Measurements from ENCODE around the gene AQP6. TPM values are rescaled to one million over a fixed set of nuclear protein-coding genes. Genes with fewer than 3 reads are reported as not detected.
A peak's percentile ranks its signal among the peaks of the same experiment; 100 is the strongest.

Gene AQP6
- total RNA-seq, 2 donors from 2014 or later = 0.20 TPM; not detected in 1

DNA sequence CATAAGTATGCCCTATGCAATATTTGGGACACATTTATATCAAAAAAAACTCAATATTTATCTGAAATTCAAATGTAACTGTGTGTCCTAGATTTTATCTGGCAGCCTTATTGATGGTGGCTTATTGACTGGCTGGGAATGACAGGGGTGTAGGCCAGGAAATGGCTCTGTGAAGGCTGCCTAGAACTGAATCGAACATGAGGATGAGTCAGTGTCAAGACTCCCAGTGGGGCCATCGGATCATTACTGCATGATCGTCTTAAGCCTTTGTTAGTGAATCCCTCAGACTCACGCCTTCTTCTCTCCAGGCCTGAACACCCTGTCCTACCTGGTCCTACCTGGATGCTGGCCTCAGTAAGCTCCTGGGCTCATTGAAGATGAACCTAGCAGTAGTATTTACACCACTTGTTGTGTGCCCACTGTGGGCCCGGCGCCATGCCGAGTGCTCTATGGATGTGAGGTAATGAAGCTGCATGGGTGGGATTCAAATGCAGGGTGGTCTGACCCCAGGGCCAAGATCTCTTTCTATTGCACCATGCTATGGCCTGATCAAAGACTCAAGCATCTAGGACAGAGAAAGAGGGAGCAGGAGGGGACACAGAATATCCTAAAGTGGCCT, 48.0 kb upstream of the AQP6 start:
- WGBS, 2 experiments (ENCODE audit: insufficient coverage in 1 of 2, insufficient read length in 1 of 2) = 88 to 92% methylated on average over 4 to 7 of the region's 7 CpGs
- Histone ChIP-seq H3K4me3 (ENCODE audit: low read length) (no peak overlapping the region), H3K27me3 (ENCODE audit: control insufficient read depth, insufficient read depth, low read length, poor library complexity, severe bottlenecking) (peaks cover 5% of the 10 kb centered on the region), H3K9me3 (ENCODE audit: control insufficient read depth, low read length) (no peaks in the 10 kb centered on the region), H3K4me1 (ENCODE audit: control insufficient read depth, insufficient read depth, low read length) (no peaks in the 10 kb centered on the region), H3K9ac (ENCODE audit: extremely low read depth, low read length, poor library complexity, severe bottlenecking) (no peak overlapping the region), H3K36me3 (ENCODE audit: control insufficient read depth, insufficient read depth, low read length) (no peaks in the 10 kb centered on the region), H3K27ac (ENCODE audit: low read depth, low read length) (no peak overlapping the region)
- H3K27me3 Mint-ChIP-seq (ENCODE audit: insufficient read depth) = peaks cover 33% of the 10 kb centered on the region
- peak; percentile 49 for DNase-seq
- H3K36me3 Mint-ChIP-seq (ENCODE audit: low read depth) = no peaks in the 10 kb centered on the region
- H3K4me1 Mint-ChIP-seq = no peaks in the 10 kb centered on the region
- TF ChIP-seq, protein P1, sequence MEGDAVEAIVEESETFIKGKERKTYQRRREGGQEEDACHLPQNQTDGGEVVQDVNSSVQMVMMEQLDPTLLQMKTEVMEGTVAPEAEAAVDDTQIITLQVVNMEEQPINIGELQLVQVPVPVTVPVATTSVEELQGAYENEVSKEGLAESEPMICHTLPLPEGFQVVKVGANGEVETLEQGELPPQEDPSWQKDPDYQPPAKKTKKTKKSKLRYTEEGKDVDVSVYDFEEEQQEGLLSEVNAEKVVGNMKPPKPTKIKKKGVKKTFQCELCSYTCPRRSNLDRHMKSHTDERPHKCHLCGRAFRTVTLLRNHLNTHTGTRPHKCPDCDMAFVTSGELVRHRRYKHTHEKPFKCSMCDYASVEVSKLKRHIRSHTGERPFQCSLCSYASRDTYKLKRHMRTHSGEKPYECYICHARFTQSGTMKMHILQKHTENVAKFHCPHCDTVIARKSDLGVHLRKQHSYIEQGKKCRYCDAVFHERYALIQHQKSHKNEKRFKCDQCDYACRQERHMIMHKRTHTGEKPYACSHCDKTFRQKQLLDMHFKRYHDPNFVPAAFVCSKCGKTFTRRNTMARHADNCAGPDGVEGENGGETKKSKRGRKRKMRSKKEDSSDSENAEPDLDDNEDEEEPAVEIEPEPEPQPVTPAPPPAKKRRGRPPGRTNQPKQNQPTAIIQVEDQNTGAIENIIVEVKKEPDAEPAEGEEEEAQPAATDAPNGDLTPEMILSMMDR (conservative IDR thresholded peaks at IDR 0.05) = no peak
- H3K9me3 Mint-ChIP-seq = no peaks in the 10 kb centered on the region
- H3K4me3 Mint-ChIP-seq = no peak overlapping the region
- no peak overlapping the region for H3K27ac Mint-ChIP-seq

DNA sequence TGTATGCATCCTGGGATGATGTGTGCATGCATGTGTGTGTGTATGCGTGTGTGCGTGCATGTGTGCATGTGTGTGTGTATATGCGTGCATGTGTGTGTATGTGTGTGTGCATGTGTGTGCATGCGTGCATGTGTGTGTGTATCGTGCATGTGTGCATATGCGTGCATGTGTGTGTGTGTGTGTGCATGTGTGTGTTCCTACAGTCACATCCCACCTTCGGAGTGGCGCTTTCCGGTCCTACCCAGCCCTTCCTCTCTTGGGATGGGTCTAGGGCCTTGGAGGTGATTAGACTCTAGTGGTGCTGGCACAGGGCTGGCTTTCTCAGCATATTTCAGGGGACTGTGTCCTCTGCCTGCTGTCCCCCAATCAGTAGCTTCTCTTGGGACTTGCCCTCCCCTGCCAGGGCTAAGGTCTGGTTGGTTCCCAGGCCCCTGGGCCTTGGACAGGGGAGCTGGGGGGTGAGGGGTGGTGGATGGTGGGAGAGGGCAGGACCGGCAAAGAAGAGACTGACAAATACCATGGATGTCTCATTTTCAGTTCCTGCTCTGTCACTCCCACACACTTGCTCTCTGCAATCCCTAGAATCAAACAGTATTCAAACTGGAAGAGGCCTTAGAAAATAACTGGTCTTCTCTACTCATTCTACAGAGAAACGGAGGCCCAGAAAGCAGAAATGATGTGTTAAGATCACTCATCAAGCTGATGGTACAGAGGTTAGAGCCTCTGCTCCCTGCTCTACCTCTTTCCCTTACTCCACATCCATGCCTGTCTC, 47.1 kb upstream of the AQP6 start:
- no peak overlapping the region for H3K27ac ChIP-seq (ENCODE audit: low read depth, low read length)
- Mint-ChIP-seq H3K4me1 (no peaks in the 10 kb centered on the region), H3K36me3 (ENCODE audit: low read depth) (no peaks in the 10 kb centered on the region), H3K9me3 (no peaks in the 10 kb centered on the region), H3K27me3 (ENCODE audit: insufficient read depth) (peaks cover 32% of the 10 kb centered on the region), H3K4me3 (no peak overlapping the region), H3K27ac (no peak overlapping the region)
- no peaks in the 10 kb centered on the region for H3K9me3 ChIP-seq (ENCODE audit: control insufficient read depth, low read length)
- H3K27me3 ChIP-seq (ENCODE audit: control insufficient read depth, insufficient read depth, low read length, poor library complexity, severe bottlenecking) = peaks cover 5% of the 10 kb centered on the region
- TF ChIP-seq, protein P1 (conservative IDR thresholded peaks at IDR 0.05) = no peak
- H3K9ac ChIP-seq (ENCODE audit: extremely low read depth, low read length, poor library complexity, severe bottlenecking) = no peak overlapping the region
- no peak overlapping the region for H3K4me3 ChIP-seq (ENCODE audit: low read length)
- no peaks in the 10 kb centered on the region for H3K36me3 ChIP-seq (ENCODE audit: control insufficient read depth, insufficient read depth, low read length)
- DNase-seq = peak; percentile 30
- WGBS, 2 experiments (ENCODE audit: insufficient coverage in 1 of 2, insufficient read length in 1 of 2) = 89 to 100% methylated on average over 3 to 11 of the region's 11 CpGs
- no peaks in the 10 kb centered on the region for H3K4me1 ChIP-seq (ENCODE audit: control insufficient read depth, insufficient read depth, low read length)

DNA sequence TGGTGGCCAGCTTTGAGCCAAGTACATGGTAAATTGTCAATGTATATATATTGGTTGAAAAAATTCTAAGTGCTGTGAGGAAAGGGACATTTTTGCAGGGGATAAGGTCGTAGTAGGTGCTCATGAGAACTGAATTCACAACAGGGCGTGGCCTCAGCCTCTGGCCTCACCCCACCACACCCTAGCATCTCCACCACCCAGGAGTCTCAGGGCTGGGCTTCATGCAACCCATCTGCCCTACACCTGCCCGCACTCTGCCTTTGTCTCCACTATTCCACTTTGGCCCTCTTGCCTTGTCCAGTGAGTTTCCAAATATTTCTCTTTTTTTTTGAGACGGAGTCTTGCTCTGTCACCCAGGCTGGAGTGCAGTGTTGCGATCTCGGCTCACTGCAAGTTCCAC, 44.3 kb upstream of the AQP6 start:
- Histone ChIP-seq H3K36me3 (ENCODE audit: control insufficient read depth, insufficient read depth, low read length) (no peaks in the 10 kb centered on the region), H3K27me3 (ENCODE audit: control insufficient read depth, insufficient read depth, low read length, poor library complexity, severe bottlenecking) (peaks cover 12% of the 10 kb centered on the region), H3K9ac (ENCODE audit: extremely low read depth, low read length, poor library complexity, severe bottlenecking) (no peak overlapping the region), H3K4me1 (ENCODE audit: control insufficient read depth, insufficient read depth, low read length) (no peaks in the 10 kb centered on the region), H3K27ac (ENCODE audit: low read depth, low read length) (no peak overlapping the region), H3K4me3 (ENCODE audit: low read length) (no peak overlapping the region), H3K9me3 (ENCODE audit: control insufficient read depth, low read length) (no peaks in the 10 kb centered on the region)
- no peak overlapping the region for H3K27ac Mint-ChIP-seq
- no peak overlapping the region for H3K4me3 Mint-ChIP-seq
- H3K36me3 Mint-ChIP-seq (ENCODE audit: low read depth) = no peaks in the 10 kb centered on the region
- 94 to 100% methylated on average over 5 of the region's 6 CpGs for WGBS, 2 experiments (ENCODE audit: insufficient coverage in 1 of 2, insufficient read length in 1 of 2)
- H3K9me3 Mint-ChIP-seq = no peaks in the 10 kb centered on the region
- H3K4me1 Mint-ChIP-seq = no peaks in the 10 kb centered on the region
- H3K27me3 Mint-ChIP-seq (ENCODE audit: insufficient read depth) = peaks cover 28% of the 10 kb centered on the region
- TF ChIP-seq, protein P1 (conservative IDR thresholded peaks at IDR 0.05) = no peak
- DNase-seq = no peak

Data from endodermal cell (in vitro differentiated cells).